GM23248 (cell line): Measurements from ENCODE around the gene TCF7L2. TPM values are rescaled to one million over a fixed set of nuclear protein-coding genes. Genes with fewer than 3 reads are reported as not detected.
A peak's percentile ranks its signal among the peaks of the same experiment; 100 is the strongest.

Experiments
- DNase-seq: peaks from one replicate; pipeline ENCODE4 v3.0.0-alpha.2; 2015
- H2AFZ ChIP-seq: fragments of 200-600 bp; sonication (generic); 2 replicates; pipeline ENCODE4 v1.6.1; 2016; ENCODE audit warnings: antibody characterized with exemption
- H3F3A ChIP-seq: fragments of 200-600 bp; sonication (generic); 2 replicates; pipeline ENCODE4 v1.6.1; 2016; ENCODE audit warnings: mild to moderate bottlenecking, antibody characterized with exemption, mixed run types; ENCODE audit not compliant: insufficient read depth
- H3K27ac ChIP-seq: fragments of 200-600 bp; sonication (generic); 2 replicates; pipeline ENCODE4 v1.5.1; 2016; ENCODE audit warnings: mild to moderate bottlenecking
- H3K27me3 ChIP-seq: fragments of 200-600 bp; sonication (generic); replicated peaks from 2 replicates; pipeline ENCODE4 v1.6.1; 2016; ENCODE audit warnings: mild to moderate bottlenecking; ENCODE audit not compliant: insufficient read depth
- H3K36me3 ChIP-seq: fragments of 200-600 bp; sonication (generic); 2 replicates; pipeline ENCODE4 v1.6.1; 2016; ENCODE audit warnings: low read depth, mild to moderate bottlenecking
- H3K4me1 ChIP-seq: fragments of 200-600 bp; sonication (generic); 2 replicates; pipeline ENCODE4 v1.6.1; 2016; ENCODE audit warnings: mild to moderate bottlenecking; ENCODE audit not compliant: insufficient read depth
- H3K4me2 ChIP-seq: fragments of 200-600 bp; sonication (generic); one replicate; pipeline ENCODE4 v1.6.1; 2016; ENCODE audit warnings: mild to moderate bottlenecking; ENCODE audit not compliant: unreplicated experiment
- H3K4me3 ChIP-seq: fragments of 200-600 bp; sonication (generic); 2 replicates; pipeline ENCODE4 v1.5.1; 2016; ENCODE audit warnings: mild to moderate bottlenecking
- H3K79me2 ChIP-seq: fragments of 200-600 bp; sonication (generic); 2 replicates; pipeline ENCODE4 v1.6.1; 2016; ENCODE audit warnings: mild to moderate bottlenecking; ENCODE audit not compliant: insufficient read depth
- H3K9ac ChIP-seq: fragments of 200-600 bp; sonication (generic); 2 replicates; pipeline ENCODE4 v1.6.1; 2016; ENCODE audit warnings: mild to moderate bottlenecking
- H3K9me2 ChIP-seq: fragments of 200-600 bp; sonication (generic); 2 replicates; pipeline ENCODE4 v1.6.1; 2016; ENCODE audit warnings: mixed run types, mild to moderate bottlenecking, moderate library complexity; ENCODE audit not compliant: insufficient read depth
- H3K9me3 ChIP-seq: fragments of 200-600 bp; sonication (generic); one replicate; pipeline ENCODE4 v1.6.1; 2017; ENCODE audit warnings: low read depth
- H4K20me1 ChIP-seq: fragments of 200-600 bp; sonication (generic); 2 replicates; pipeline ENCODE4 v1.6.0; 2016; ENCODE audit not compliant: insufficient read depth
- EZH2 ChIP-seq: fragments of 200-600 bp; sonication (generic); IDR thresholded peaks from 2 replicates; pipeline ENCODE4 v1.6.1; 2018; ENCODE audit warnings: antibody characterized with exemption, mild to moderate bottlenecking; ENCODE audit not compliant: insufficient read depth, poor library complexity, severe bottlenecking
- EZH2phosphoT487 ChIP-seq: fragments of 200-600 bp; sonication (generic); IDR thresholded peaks from 2 replicates; pipeline ENCODE4 v1.6.1; 2018; ENCODE audit warnings: antibody characterized with exemption, moderate library complexity, mild to moderate bottlenecking, low read depth; ENCODE audit not compliant: insufficient read depth
- WGBS, 2 experiments: methylation state at CpG; one replicate each; pipeline ENCODE4 v1.1.6; 2015 to 2017; ENCODE audit warnings: low lambda C conversion rate in 2 of 2, low coverage in 1 of 2; ENCODE audit errors: missing lambda C conversion rate in 2 of 2; 5-methylcytosine and 5-hydroxymethylcytosine counted together
- in situ Hi-C: fragments of 300-500 bp; cut with MboI; formaldehyde crosslinking; loops from 2 replicates; pipeline ENCODE4 v1.15.0; 2020
- polyA plus RNA-seq: library from polyadenylated mRNA; unstranded; fragments of >200 nt; fragmentation: Nextera tagmentation; extraction: Ambion mirVana; gene quantifications from 2 replicates; pipeline ENCODE4 v1.2.1, GENCODE V29; 2016
- total RNA-seq: library from RNA; depleted of rRNA; stranded (reverse); fragments of >200 nt; shearing (Covaris generic); gene quantifications from 2 replicates; pipeline ENCODE4 v1.2.3, GENCODE V29; 2014

TCF7L2 gene
- total and polyA plus RNA-seq, 2 experiments from 2014 or later, result 6.2 to 19.3 TPM

DNA sequence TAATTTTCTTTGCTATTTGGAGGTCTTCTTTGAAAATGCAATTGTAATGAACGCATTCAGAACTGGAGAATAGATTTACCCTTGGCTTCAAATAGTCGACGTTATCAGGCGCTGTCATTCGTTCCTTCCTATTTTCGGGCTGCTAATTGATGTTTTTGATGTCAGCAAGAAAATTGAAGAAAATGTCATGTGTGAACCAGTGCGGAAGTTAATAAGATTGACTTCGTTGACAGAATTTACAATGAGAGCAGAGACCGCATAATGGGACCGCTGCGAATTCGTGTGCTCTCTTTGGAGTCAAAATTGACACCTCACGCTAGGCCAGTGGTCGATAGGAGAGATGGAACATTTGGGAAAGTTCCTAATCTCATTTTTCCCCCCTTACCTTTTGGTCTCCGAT lies 168.8 kb downstream of the TCF7L2 start:
- Histone ChIP-seq H4K20me1 (no peaks in the 10 kb centered on the region), H3F3A (no peaks in the 10 kb centered on the region), H3K79me2 (peaks cover 95% of the 10 kb centered on the region), H3K27ac (peak overlapping the region; percentile 42; the same call in 1 of the 2 replicates), H3K9ac (no peak overlapping the region), H3K36me3 (no peaks in the 10 kb centered on the region), H3K4me1 (0 out of 2 replicates have a peak, but pooled peaks cover 4% of the 10 kb centered on the region), H3K9me2 (no peaks in the 10 kb centered on the region), H3K4me3 (no peak overlapping the region), H3K27me3 (no peaks in the 10 kb centered on the region), H2AFZ (no peak overlapping the region), H3K4me2 (no peak overlapping the region), H3K9me3 (no peaks in the 10 kb centered on the region)
- TF ChIP-seq EZH2, result no peak
- no peak for TF ChIP-seq EZH2phosphoT487
- 93 to 94% methylated on average over 15 of the region's 15 CpGs for WGBS, 2 experiments
- in situ Hi-C loops, result loop anchor here (25.0 kb wide), 1 partner anchor 557 kb away; no protein-coding TSS in a partner anchor
- DNase-seq, result no peak

DNA sequence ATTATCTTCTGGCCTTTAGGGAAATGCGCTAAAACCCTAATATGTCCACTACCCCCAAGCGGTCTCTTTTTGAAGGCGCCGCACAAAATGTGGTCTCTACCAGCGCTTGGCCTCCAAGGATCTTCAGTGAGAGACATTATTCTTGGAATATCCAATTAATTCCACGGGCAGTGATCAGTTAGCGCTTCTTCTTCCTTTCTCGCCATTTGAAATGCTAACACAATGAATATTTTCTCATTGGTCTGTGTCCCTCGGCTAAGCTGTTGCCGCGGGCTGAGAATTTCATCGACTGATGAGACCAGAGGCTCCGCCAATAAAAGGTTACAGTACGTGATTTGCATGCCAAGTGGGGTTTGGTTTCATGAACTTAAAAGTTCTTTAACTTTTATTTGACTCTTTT lies 169.8 kb downstream of the TCF7L2 start:
- in situ Hi-C loops, result loop anchor here (10.0 to 25.0 kb wide), 2 partner anchors 165 to 558 kb away; partner anchors contain the start of gene TCF7L2
- no peaks in the 10 kb centered on the region for H3K27me3 ChIP-seq
- 95 to 96% methylated on average over 14 of the region's 14 CpGs for WGBS, 2 experiments
- H3K36me3 ChIP-seq, result no peaks in the 10 kb centered on the region
- H3K79me2 ChIP-seq, result peaks cover 95% of the 10 kb centered on the region
- H3K4me2 ChIP-seq, result no peak overlapping the region
- no peaks in the 10 kb centered on the region for H3K9me2 ChIP-seq
- TF ChIP-seq EZH2 (no peak), EZH2phosphoT487 (no peak)
- H3K9me3 ChIP-seq, result no peaks in the 10 kb centered on the region
- no peak for DNase-seq
- H4K20me1 ChIP-seq, result no peaks in the 10 kb centered on the region
- H3K27ac ChIP-seq, result no peak overlapping the region
- H3K9ac ChIP-seq, result no peak overlapping the region
- H3K4me3 ChIP-seq, result no peak overlapping the region
- no peak overlapping the region for H2AFZ ChIP-seq
- H3K4me1 ChIP-seq, result 0 out of 2 replicates have a peak, but pooled peaks cover 4% of the 10 kb centered on the region
- H3F3A ChIP-seq, result no peaks in the 10 kb centered on the region

DNA sequence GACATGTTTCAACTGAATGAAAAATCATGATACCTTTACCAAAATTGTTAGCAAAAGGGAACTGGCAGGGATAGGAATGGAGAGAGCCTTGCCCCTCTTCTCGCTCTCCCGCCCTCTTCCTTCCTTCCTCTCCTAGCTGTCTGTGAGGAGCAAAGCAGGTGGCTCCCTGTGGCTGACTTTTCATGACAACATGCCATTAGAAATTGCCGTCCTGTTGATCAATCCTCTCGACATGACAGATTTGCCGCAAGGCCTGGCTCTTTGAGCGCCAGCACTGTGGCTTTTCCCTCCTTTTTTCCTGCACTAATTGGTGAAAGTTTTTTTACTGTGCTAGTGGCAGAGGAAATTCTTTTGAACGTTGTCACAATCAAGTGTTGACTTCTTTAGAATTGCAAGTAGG lies 171.1 kb downstream of the TCF7L2 start:
- H3K79me2 ChIP-seq, result peaks cover 95% of the 10 kb centered on the region
- no peak overlapping the region for H3K4me2 ChIP-seq
- in situ Hi-C loops, result loop anchor here (10.0 to 25.0 kb wide), 2 partner anchors 166 to 559 kb away; partner anchors contain the start of gene TCF7L2
- no peak for DNase-seq
- H3F3A ChIP-seq, result peaks cover 7% of the 10 kb centered on the region; the same call in 1 of the 2 replicates
- no peak overlapping the region for H3K27ac ChIP-seq
- H3K9ac ChIP-seq, result no peak overlapping the region
- H3K9me2 ChIP-seq, result no peaks in the 10 kb centered on the region
- H4K20me1 ChIP-seq, result no peaks in the 10 kb centered on the region
- TF ChIP-seq EZH2phosphoT487 (no peak), EZH2 (no peak)
- WGBS, 2 experiments, result 90% methylated on average over 7 of the region's 7 CpGs
- H3K27me3 ChIP-seq, result no peaks in the 10 kb centered on the region
- H3K4me1 ChIP-seq, result peaks cover 8% of the 10 kb centered on the region; the same call in 1 of the 2 replicates
- no peaks in the 10 kb centered on the region for H3K36me3 ChIP-seq
- no peaks in the 10 kb centered on the region for H3K9me3 ChIP-seq
- no peak overlapping the region for H3K4me3 ChIP-seq
- H2AFZ ChIP-seq, result no peak overlapping the region

DNA sequence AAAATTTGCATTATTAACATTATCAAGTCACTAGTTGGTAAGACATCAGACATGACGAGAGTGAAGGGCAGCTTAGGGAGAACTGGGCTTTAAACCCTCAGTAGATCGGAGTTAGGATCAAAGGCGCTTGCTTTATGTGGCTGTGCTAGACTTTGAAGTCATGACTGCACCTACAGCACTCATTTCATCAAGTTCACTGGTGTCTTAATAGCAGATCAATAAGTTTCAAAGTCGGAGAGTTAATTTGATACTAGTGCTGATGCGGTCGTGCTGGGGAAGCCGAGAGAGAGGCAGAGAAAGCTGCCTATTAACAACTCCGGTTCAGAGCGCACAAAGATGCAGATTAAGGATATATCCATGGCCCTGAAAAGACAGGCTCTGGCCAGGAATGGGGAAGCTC lies 172.9 kb downstream of the TCF7L2 start:
- Histone ChIP-seq H2AFZ (no peak overlapping the region), H3K4me3 (no peak overlapping the region), H3K4me1 (peaks cover 18% of the 10 kb centered on the region), H3K9ac (no peak overlapping the region), H3K79me2 (peaks cover 98% of the 10 kb centered on the region), H3F3A (peaks cover 10% of the 10 kb centered on the region; the same call in 1 of the 2 replicates), H3K4me2 (no peak overlapping the region), H3K27me3 (no peaks in the 10 kb centered on the region), H4K20me1 (no peaks in the 10 kb centered on the region), H3K9me2 (no peaks in the 10 kb centered on the region), H3K36me3 (no peaks in the 10 kb centered on the region), H3K27ac (no peak overlapping the region), H3K9me3 (no peaks in the 10 kb centered on the region)
- DNase-seq, result no peak
- TF ChIP-seq EZH2 (no peak), EZH2phosphoT487 (no peak)
- WGBS, 2 experiments, result 92 to 94% methylated on average over 9 of the region's 9 CpGs
- in situ Hi-C loops, result loop anchor here (10.0 to 25.0 kb wide), 2 partner anchors 168 to 561 kb away; partner anchors contain the start of gene TCF7L2

DNA sequence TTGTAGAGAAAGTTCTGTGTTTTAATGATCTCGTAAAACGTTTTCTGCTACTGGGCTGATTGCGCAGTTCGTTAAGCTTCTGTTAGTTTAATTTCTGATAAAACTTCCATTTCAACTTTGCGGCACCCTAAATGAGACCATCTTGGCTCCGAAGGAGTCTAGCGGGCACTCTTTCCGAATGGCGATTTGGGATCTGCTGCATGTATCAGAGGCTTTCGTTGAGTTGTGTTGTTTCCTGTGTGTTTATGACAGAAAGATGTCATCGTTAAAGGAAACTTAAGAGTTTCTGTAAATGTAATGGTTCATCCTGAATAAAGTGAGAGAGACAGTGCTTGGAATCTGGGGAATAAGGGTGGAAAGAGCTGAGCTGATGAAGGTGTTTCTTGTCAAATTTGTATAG lies 174.7 kb downstream of the TCF7L2 start:
- Histone ChIP-seq H3K27me3 (no peaks in the 10 kb centered on the region), H3K79me2 (peaks cover 98% of the 10 kb centered on the region), H3K36me3 (no peaks in the 10 kb centered on the region), H2AFZ (no peak overlapping the region), H4K20me1 (no peaks in the 10 kb centered on the region), H3K9me2 (no peaks in the 10 kb centered on the region), H3K9me3 (no peaks in the 10 kb centered on the region), H3K9ac (no peak overlapping the region), H3K4me3 (no peak overlapping the region), H3F3A (peaks cover 10% of the 10 kb centered on the region), H3K27ac (no peak overlapping the region), H3K4me2 (no peak overlapping the region), H3K4me1 (peaks cover 32% of the 10 kb centered on the region)
- 96 to 98% methylated on average over 11 of the region's 11 CpGs for WGBS, 2 experiments
- in situ Hi-C loops, result loop anchor here (10.0 to 25.0 kb wide), 2 partner anchors 170 to 562 kb away; partner anchors contain the start of gene TCF7L2
- TF ChIP-seq EZH2phosphoT487 (no peak), EZH2 (no peak)
- DNase-seq, result no peak
